ENCODE data around the gene DGAT2L6.

Gene DGAT2L6

DNA sequence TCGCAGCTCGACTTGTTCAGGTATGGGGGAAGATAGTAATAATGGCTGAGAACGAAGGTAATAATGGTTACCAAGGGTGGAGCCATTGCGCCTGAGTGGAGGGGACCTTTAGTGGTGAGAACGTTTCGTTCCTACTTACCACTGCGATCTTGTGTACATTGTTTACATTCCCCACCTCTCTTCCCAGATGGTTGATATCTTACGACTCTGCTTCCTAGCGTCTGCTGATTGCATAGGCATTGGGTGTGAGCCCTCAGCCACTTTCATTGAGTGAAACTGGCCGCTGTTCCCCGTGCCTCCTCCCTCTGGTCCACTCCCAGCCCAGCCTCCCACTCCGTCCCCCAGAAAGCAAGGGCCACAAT is 43.2 kb upstream of the DGAT2L6 start:
- H3K4me3 ChIP-seq (ENCODE audit: low read length): peak overlapping the region; percentile 74
- TF ChIP-seq, protein P1, sequence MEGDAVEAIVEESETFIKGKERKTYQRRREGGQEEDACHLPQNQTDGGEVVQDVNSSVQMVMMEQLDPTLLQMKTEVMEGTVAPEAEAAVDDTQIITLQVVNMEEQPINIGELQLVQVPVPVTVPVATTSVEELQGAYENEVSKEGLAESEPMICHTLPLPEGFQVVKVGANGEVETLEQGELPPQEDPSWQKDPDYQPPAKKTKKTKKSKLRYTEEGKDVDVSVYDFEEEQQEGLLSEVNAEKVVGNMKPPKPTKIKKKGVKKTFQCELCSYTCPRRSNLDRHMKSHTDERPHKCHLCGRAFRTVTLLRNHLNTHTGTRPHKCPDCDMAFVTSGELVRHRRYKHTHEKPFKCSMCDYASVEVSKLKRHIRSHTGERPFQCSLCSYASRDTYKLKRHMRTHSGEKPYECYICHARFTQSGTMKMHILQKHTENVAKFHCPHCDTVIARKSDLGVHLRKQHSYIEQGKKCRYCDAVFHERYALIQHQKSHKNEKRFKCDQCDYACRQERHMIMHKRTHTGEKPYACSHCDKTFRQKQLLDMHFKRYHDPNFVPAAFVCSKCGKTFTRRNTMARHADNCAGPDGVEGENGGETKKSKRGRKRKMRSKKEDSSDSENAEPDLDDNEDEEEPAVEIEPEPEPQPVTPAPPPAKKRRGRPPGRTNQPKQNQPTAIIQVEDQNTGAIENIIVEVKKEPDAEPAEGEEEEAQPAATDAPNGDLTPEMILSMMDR (IDR thresholded peaks at IDR 0.05; ENCODE audit: low read length): no peak
- TF ChIP-seq EZH2phosphoT487 (IDR thresholded peaks at IDR 0.05; ENCODE audit: low read length) (no peak), EZH2 (optimal IDR thresholded peaks at IDR 0.05; ENCODE audit: low read depth, low read length) (no peak)

DNA sequence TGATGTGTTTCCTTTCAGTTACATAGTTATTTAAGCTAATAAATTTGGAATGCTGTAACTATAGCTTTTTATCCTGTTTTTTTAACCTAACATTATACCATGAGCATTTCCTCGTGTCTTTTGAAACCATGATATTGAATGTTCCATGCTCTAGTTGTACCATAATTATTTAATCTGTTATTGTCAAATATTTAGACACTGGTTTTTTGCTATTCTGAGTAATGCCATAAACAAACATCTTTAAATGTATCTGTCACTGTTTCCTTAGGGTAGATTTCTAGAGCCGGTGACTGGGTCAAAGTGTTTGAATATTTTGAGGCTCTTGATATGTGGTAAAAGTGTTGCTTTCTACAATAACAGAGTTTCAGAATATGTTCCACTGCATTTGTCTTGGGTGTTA is 38.7 kb upstream of the DGAT2L6 start:
- no peak for DNase-seq
- H3K9me2 ChIP-seq (replicated peaks; ENCODE audit: insufficient read depth, low read length): no peaks in the 10 kb centered on the region
- no peaks in the 10 kb centered on the region for H3K36me3 ChIP-seq (replicated peaks; ENCODE audit: insufficient read depth, low read length)
- no peak overlapping the region for H3K4me2 ChIP-seq (ENCODE audit: low read depth, low read length)
- TF ChIP-seq EZH2phosphoT487 (IDR thresholded peaks at IDR 0.05; ENCODE audit: low read length) (no peak), EZH2 (optimal IDR thresholded peaks at IDR 0.05; ENCODE audit: low read depth, low read length) (no peak)
- TF ChIP-seq, protein P1 (IDR thresholded peaks at IDR 0.05; ENCODE audit: low read length): no peak
- no peaks in the 10 kb centered on the region for H3K9me3 ChIP-seq (replicated peaks; ENCODE audit: insufficient read depth, low read length)
- H3K79me2 ChIP-seq (ENCODE audit: low read length): peaks cover 19% of the 10 kb centered on the region
- no peaks in the 10 kb centered on the region for H3F3A ChIP-seq (ENCODE audit: insufficient read depth, low read length)
- peaks cover 5% of the 10 kb centered on the region; the same call in 1 of the 2 replicates for H3K4me1 ChIP-seq (ENCODE audit: low read length)
- no peak overlapping the region for H3K4me3 ChIP-seq (ENCODE audit: low read length)
- no peaks in the 10 kb centered on the region for H3K27me3 ChIP-seq (replicated peaks; ENCODE audit: insufficient read depth, low read length)
- no peak overlapping the region for H2AFZ ChIP-seq (ENCODE audit: low read length)
- H3K9ac ChIP-seq (ENCODE audit: low read length): no peak overlapping the region
- no peaks in the 10 kb centered on the region for H4K20me1 ChIP-seq (ENCODE audit: insufficient read depth, low read length)
- no peak overlapping the region for H3K27ac ChIP-seq (ENCODE audit: low read length)

More for the DNA sequence above, 43.2 kb upstream of the DGAT2L6 start:
- peaks cover 19% of the 10 kb centered on the region for H3K79me2 ChIP-seq (ENCODE audit: low read length)
- peak overlapping the region; percentile 97; the same call in 1 of the 2 replicates for H3K27ac ChIP-seq (ENCODE audit: low read length)
- no peaks in the 10 kb centered on the region for H3K9me2 ChIP-seq (replicated peaks; ENCODE audit: insufficient read depth, low read length)
- no peaks in the 10 kb centered on the region for H3K27me3 ChIP-seq (replicated peaks; ENCODE audit: insufficient read depth, low read length)
- no peak for DNase-seq
- peak overlapping the region; percentile 80 for H3K9ac ChIP-seq (ENCODE audit: low read length)
- H3F3A ChIP-seq (ENCODE audit: insufficient read depth, low read length): peaks cover 10% of the 10 kb centered on the region
- peak overlapping the region; percentile 96; the same call in 1 of the 2 replicates for H2AFZ ChIP-seq (ENCODE audit: low read length)
- H3K36me3 ChIP-seq (replicated peaks; ENCODE audit: insufficient read depth, low read length): no peaks in the 10 kb centered on the region
- H3K4me2 ChIP-seq (ENCODE audit: low read depth, low read length): peak overlapping the region; percentile 66
- H4K20me1 ChIP-seq (ENCODE audit: insufficient read depth, low read length): no peaks in the 10 kb centered on the region
- H3K4me1 ChIP-seq (ENCODE audit: low read length): peaks cover 5% of the 10 kb centered on the region; the same call in 1 of the 2 replicates
- no peaks in the 10 kb centered on the region for H3K9me3 ChIP-seq (replicated peaks; ENCODE audit: insufficient read depth, low read length)

DNA sequence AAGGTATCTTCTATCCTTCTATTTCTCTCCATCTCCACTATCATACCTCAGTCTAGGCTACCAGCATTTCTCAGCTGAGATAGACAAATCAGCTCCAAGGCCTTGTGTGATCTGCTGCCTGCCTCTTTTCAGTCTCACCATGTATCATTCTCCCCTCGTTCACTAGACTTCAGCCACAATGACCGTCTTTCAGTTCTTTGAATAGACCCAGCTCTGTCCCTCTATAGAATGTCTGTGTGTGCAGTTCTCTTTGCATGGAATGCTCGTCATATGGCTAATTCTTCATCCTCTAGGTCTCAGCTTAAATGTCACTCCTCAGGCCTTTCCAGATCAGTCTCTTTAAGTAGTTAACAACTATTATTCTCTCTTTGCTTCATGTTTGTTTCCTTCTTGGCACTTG is 37.5 kb upstream of the DGAT2L6 start:
- Histone ChIP-seq H2AFZ (ENCODE audit: low read length) (no peak overlapping the region), H3K36me3 (replicated peaks; ENCODE audit: insufficient read depth, low read length) (no peaks in the 10 kb centered on the region), H3K9ac (ENCODE audit: low read length) (no peak overlapping the region), H3K4me1 (ENCODE audit: low read length) (peaks cover 3% of the 10 kb centered on the region; the same call in 1 of the 2 replicates), H3K27me3 (replicated peaks; ENCODE audit: insufficient read depth, low read length) (no peaks in the 10 kb centered on the region), H3F3A (ENCODE audit: insufficient read depth, low read length) (no peaks in the 10 kb centered on the region), H4K20me1 (ENCODE audit: insufficient read depth, low read length) (no peaks in the 10 kb centered on the region), H3K27ac (ENCODE audit: low read length) (no peak overlapping the region), H3K79me2 (ENCODE audit: low read length) (peaks cover 9% of the 10 kb centered on the region), H3K4me2 (ENCODE audit: low read depth, low read length) (no peak overlapping the region), H3K4me3 (ENCODE audit: low read length) (no peak overlapping the region), H3K9me2 (replicated peaks; ENCODE audit: insufficient read depth, low read length) (no peaks in the 10 kb centered on the region), H3K9me3 (replicated peaks; ENCODE audit: insufficient read depth, low read length) (no peaks in the 10 kb centered on the region)
- TF ChIP-seq EZH2 (optimal IDR thresholded peaks at IDR 0.05; ENCODE audit: low read depth, low read length): no peak
- TF ChIP-seq EZH2phosphoT487 (IDR thresholded peaks at IDR 0.05; ENCODE audit: low read length): no peak
- TF ChIP-seq, protein P1 (IDR thresholded peaks at IDR 0.05; ENCODE audit: low read length): no peak
- DNase-seq: no peak
